ENCODE measurements around the gene SPSB3.

SPSB3 gene

DNA sequence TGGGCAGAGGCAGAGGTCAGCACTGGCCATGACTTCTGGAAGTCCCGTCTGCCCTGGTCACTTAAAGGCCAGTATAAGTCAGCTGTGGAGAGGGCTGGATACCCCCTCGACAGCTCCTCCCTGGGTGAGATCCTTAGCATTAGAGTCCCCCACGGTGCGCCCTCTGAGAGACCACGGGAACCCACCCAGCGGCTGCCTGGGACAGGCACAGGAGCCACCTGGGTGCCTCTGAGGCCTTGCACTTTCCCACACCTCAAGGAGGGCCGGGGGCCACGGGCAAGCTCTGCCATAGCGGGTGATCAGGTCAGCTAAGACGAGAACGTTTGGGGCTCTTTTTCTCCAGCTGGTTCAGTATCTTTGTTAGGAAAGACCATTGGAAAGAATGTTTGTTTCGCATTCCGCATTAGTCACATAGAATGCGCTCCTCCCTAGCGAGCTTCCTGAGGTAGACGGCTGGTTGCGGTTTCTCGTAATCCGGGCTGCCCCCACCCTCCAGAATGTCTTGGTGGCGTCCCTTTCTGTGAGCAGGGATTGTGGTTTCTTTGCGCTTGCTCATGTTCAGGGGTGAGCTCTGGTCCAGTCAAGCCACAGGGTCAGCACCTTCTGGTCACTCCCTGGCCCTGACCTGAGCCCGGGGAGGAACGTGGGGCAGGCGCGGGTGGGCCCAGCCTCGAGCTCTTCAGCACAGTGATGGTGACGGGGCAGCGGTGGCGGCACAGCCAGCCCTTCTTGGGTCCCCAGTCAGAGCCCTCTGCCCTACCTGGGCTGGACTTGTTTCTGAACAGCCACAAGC lies 36.3 kb downstream of the SPSB3 start:
- no peak for DNase-seq (ENCODE audit: low read depth)
- no peak overlapping the region for H3K4me3 ChIP-seq (ENCODE audit: low read depth, low read length)

DNA sequence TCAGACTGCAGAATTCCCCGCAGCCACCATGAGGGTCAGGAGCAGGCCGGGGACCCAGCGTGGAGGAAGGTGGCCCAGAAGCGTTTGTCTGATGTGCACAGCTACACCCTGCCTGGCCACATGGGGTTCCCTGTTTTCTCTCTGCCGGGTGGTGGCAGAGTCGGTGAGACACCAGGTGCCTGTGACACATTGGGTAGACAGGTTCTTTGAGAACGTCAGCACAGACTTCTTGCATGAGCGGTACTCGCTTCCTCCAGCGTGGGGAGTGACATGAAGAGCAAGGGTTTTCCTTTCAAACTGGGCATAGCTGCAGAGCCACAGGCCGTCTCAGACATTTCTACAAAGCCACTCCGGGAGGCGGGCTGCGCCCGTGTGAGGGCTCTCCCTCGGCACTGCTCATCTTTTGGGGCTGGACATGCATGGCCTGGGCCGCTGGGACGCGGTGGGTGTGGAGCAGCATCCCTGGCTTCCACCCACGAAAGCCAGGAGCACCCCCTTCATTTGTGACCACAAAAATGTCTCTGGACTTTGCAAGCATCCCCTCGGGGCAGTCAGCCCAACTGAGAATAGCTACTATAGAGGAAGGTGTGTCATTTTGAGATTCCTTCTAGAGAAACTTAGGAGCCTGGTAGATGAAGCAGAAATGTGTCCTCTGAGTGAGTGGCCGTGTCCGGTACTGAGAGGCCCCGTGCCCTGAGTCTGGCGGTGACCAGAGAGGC lies 37.0 kb downstream of the SPSB3 start:
- no peak overlapping the region for H3K4me3 ChIP-seq (ENCODE audit: low read depth, low read length)
- TF ChIP-seq, protein P1, sequence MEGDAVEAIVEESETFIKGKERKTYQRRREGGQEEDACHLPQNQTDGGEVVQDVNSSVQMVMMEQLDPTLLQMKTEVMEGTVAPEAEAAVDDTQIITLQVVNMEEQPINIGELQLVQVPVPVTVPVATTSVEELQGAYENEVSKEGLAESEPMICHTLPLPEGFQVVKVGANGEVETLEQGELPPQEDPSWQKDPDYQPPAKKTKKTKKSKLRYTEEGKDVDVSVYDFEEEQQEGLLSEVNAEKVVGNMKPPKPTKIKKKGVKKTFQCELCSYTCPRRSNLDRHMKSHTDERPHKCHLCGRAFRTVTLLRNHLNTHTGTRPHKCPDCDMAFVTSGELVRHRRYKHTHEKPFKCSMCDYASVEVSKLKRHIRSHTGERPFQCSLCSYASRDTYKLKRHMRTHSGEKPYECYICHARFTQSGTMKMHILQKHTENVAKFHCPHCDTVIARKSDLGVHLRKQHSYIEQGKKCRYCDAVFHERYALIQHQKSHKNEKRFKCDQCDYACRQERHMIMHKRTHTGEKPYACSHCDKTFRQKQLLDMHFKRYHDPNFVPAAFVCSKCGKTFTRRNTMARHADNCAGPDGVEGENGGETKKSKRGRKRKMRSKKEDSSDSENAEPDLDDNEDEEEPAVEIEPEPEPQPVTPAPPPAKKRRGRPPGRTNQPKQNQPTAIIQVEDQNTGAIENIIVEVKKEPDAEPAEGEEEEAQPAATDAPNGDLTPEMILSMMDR (IDR thresholded peaks at IDR 0.05; ENCODE audit: low read depth, low read length, missing control alignments), result no peak
- DNase-seq (ENCODE audit: low read depth), result no peak

More for the DNA sequence above, 36.3 kb downstream of the SPSB3 start:
- TF ChIP-seq, protein P1 (IDR thresholded peaks at IDR 0.05; ENCODE audit: low read depth, low read length, missing control alignments), result no peak

DNA sequence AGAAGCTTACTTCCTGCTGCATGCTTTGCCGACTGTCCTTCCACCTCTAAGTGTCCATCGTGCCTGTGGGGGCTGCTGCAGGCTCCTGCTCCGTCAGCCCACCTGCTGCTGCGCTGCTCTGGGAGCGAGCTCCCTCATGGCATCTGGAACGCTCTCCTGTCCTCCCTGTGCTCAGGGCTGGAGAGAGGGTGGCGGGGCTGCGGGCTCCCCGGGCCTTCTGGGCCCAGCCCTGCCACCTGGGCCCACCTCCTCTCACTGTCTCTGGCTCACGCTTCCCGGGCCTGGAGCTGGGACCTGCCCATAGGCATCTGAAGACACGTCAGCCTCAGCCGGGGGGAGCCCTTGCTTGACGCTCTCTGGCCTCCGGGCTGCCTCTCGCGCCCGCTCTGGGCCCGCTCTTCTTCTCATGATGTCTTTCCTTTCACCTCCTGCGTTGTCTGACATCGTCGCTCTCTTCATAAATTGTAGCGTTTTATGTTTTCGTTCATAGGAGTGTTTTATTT lies 38.0 kb downstream of the SPSB3 start:
- TF ChIP-seq, protein P1 (IDR thresholded peaks at IDR 0.05; ENCODE audit: low read depth, low read length, missing control alignments), result no peak
- DNase-seq (ENCODE audit: low read depth), result no peak
- H3K4me3 ChIP-seq (ENCODE audit: low read depth, low read length), result no peak overlapping the region

DNA sequence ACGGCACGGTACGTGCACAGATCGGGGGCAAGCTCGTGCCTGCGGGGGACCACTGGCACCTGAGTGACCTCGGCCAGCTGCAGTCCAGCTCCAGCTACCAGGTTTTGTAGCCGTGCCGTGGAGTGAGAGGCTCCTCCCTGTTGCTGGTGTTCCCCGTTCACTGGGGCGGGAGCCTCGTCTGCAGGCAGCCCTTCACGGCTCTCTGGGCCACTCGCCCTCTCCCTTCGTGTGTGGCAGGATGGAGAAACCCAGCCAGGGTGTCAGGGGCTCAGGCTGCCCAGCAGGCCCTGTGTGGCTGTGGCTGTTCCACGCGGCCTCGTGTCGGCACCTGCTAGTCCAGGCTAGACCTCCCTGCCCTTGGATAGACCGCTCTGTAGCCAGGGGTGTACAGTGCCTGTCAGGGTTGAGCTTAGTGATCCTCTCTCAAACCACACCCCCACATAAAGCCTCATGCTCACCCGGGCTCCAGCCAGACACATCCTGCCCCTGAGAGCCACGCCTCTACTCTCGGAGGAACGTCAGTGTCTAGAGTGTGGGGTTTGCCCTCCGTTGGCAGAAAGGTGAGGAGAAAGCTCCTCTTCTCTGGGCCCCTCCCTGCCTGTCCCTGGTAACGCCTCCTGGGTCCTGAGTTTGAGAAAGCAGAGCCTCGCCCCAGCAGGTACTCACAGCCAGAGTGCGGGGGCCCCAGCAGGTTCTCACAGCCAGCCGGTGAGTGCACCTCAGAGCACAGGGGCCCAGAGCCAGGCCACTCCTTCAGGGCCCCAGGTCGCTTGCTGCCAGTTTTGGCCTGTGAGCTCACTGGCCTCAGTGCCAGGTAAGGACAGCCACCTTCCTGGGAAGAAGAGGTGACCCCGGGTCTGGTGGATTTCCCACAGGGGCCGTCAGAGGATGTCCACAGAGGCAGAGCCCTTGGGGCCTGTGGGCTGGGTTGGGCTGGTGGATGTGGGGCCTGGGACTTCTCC lies 38.7 kb downstream of the SPSB3 start:
- no peak overlapping the region for H3K4me3 ChIP-seq (ENCODE audit: low read depth, low read length)
- TF ChIP-seq, protein P1 (IDR thresholded peaks at IDR 0.05; ENCODE audit: low read depth, low read length, missing control alignments), result no peak
- DNase-seq (ENCODE audit: low read depth), result no peak

DNA sequence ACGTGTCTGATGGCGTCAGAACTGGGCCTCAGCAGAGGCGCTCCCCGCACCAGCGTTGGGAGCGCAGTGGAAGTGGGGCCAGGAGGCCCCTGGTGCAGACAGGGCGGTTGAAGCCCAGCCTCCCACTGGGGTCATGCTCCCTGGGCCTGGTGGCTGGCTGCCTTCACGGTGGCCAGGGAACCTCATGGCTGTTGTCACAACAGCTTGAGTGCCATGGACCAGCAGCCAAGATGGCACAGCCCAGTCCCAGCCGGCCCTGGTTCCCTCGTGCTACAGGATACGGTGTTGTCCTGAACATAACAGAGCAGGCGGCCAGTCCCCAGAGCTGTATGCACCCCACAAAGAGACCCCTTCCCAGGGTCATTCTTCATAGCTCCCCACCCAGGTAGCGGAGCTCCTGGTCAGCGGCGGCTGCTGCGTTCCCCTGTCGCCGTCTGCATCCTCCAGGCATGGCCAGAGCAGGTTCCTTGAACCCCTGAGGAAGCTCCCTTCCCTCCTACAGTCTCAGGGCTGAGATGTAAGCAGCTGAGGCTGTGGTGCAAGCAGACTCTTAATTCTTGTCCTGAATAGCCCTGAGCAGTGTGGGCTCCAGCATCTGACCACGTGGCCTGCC lies 40.7 kb downstream of the SPSB3 start:
- TF ChIP-seq, protein P1 (IDR thresholded peaks at IDR 0.05; ENCODE audit: low read depth, low read length, missing control alignments), result no peak
- DNase-seq (ENCODE audit: low read depth), result no peak
- H3K4me3 ChIP-seq (ENCODE audit: low read depth, low read length), result no peak overlapping the region
